ENCODE results near the gene DLG2. TPM values are rescaled to one million over a fixed set of nuclear protein-coding genes. Genes with fewer than 3 reads are reported as not detected.

Gene DLG2
- total RNA-seq, 1 donor from 2014 or later, result 1.8 TPM

- no peak overlapping the region for H3K4me2 ChIP-seq (ENCODE audit: low read length)
- peaks cover 27% of the 10 kb centered on the region for H4K20me1 ChIP-seq (ENCODE audit: insufficient read depth, low read length)
- H3K27me3 ChIP-seq (ENCODE audit: insufficient read depth, low read length), result no peaks in the 10 kb centered on the region
- H3K36me3 ChIP-seq (ENCODE audit: insufficient read depth, low read length), result no peaks in the 10 kb centered on the region
- H3K9ac ChIP-seq (ENCODE audit: low read length), result no peak overlapping the region
- Mint-ChIP-seq H3K4me3 (ENCODE audit: unreplicated experiment) (no peak overlapping the region), H3K9me3 (ENCODE audit: unreplicated experiment) (no peaks in the 10 kb centered on the region), H3K27ac (ENCODE audit: unreplicated experiment) (no peak overlapping the region), H3K27me3 (ENCODE audit: low read depth, unreplicated experiment) (no peaks in the 10 kb centered on the region), H3K36me3 (ENCODE audit: low read depth, unreplicated experiment) (peaks cover 2% of the 10 kb centered on the region), H3K4me1 (ENCODE audit: low read depth, unreplicated experiment) (no peaks in the 10 kb centered on the region)
- no peak for DNase-seq (ENCODE audit: low read depth)
- no peak for TF ChIP-seq EZH2 (IDR thresholded peaks at IDR 0.05; ENCODE audit: insufficient read depth, low read length)
- TF ChIP-seq CTCF (IDR thresholded peaks at IDR 0.05; ENCODE audit: insufficient read depth, low read depth, low read length), result no peak
- H3K4me1 ChIP-seq (ENCODE audit: insufficient read depth, low read length), result peaks cover 6% of the 10 kb centered on the region
- no peak overlapping the region for H3K4me3 ChIP-seq (ENCODE audit: insufficient read depth, low read depth, low read length)
- FAIRE-seq, result no peak
- H3K79me2 ChIP-seq (ENCODE audit: insufficient read depth, low read length), result peaks cover 32% of the 10 kb centered on the region
- H2AFZ ChIP-seq (ENCODE audit: low read depth, low read length), result no peak overlapping the region
- H3K9me3 ChIP-seq (ENCODE audit: insufficient read depth, low read depth, low read length), result no peaks in the 10 kb centered on the region
- no peak overlapping the region for H3K27ac ChIP-seq (ENCODE audit: low read depth, low read length)
Observed at GRCh38 chr11:85666687-85667086, 39.5 kb upstream of the DLG2 start.

GRCh38 chr11:85665733-85666132 lies 38.6 kb upstream of the DLG2 start:
- no peak overlapping the region for H3K9ac ChIP-seq (ENCODE audit: low read length)
- TF ChIP-seq EZH2 (IDR thresholded peaks at IDR 0.05; ENCODE audit: insufficient read depth, low read length) (no peak), CTCF (IDR thresholded peaks at IDR 0.05; ENCODE audit: insufficient read depth, low read depth, low read length) (no peak)
- no peak overlapping the region for H3K27ac ChIP-seq (ENCODE audit: low read depth, low read length)
- H3K36me3 Mint-ChIP-seq (ENCODE audit: low read depth, unreplicated experiment), result peaks cover 2% of the 10 kb centered on the region
- peak; percentile 38 for DNase-seq (ENCODE audit: low read depth)
- peak overlapping the region; percentile 98 for H3K4me2 ChIP-seq (ENCODE audit: low read length)
- no peaks in the 10 kb centered on the region for H3K27me3 Mint-ChIP-seq (ENCODE audit: low read depth, unreplicated experiment)
- peak overlapping the region; percentile 95 for H3K4me3 ChIP-seq (ENCODE audit: insufficient read depth, low read depth, low read length)
- H2AFZ ChIP-seq (ENCODE audit: low read depth, low read length), result peak overlapping the region; percentile 58
- H3K4me1 Mint-ChIP-seq (ENCODE audit: low read depth, unreplicated experiment), result peaks cover 4% of the 10 kb centered on the region
- FAIRE-seq, result no peak
- no peaks in the 10 kb centered on the region for H3K9me3 ChIP-seq (ENCODE audit: insufficient read depth, low read depth, low read length)
- H3K27me3 ChIP-seq (ENCODE audit: insufficient read depth, low read length), result no peaks in the 10 kb centered on the region
- H3K79me2 ChIP-seq (ENCODE audit: insufficient read depth, low read length), result peaks cover 42% of the 10 kb centered on the region
- H3K4me1 ChIP-seq (ENCODE audit: insufficient read depth, low read length), result peaks cover 12% of the 10 kb centered on the region
- H3K4me3 Mint-ChIP-seq (ENCODE audit: unreplicated experiment), result no peak overlapping the region
- H3K27ac Mint-ChIP-seq (ENCODE audit: unreplicated experiment), result peak overlapping the region; percentile 95
- H4K20me1 ChIP-seq (ENCODE audit: insufficient read depth, low read length), result peaks cover 36% of the 10 kb centered on the region
- no peaks in the 10 kb centered on the region for H3K9me3 Mint-ChIP-seq (ENCODE audit: unreplicated experiment)
- H3K36me3 ChIP-seq (ENCODE audit: insufficient read depth, low read length), result peaks cover 4% of the 10 kb centered on the region

GRCh38 chr11:85664615-85665481 lies 37.7 kb upstream of the DLG2 start, which contains the start of gene CREBZF:
Gene CREBZF, minus strand, starts transcription at chr11:85665129. Its CDS starts 254 bp downstream, at chr11:85664875.
- no peak for TF ChIP-seq EZH2 (IDR thresholded peaks at IDR 0.05; ENCODE audit: insufficient read depth, low read length)
- TF ChIP-seq CTCF (IDR thresholded peaks at IDR 0.05; ENCODE audit: insufficient read depth, low read depth, low read length), result no peak
- H3K4me1 Mint-ChIP-seq (ENCODE audit: low read depth, unreplicated experiment), result peaks cover 12% of the 10 kb centered on the region

More at GRCh38 chr11:85664615-85665481, 37.7 kb upstream of the DLG2 start, which contains the start of gene CREBZF:
- peak within 1 kb of the TSS; percentile 64 for H2AFZ ChIP-seq (ENCODE audit: low read depth, low read length)
- peaks cover 50% of the 10 kb centered on the region for H3K79me2 ChIP-seq (ENCODE audit: insufficient read depth, low read length)
- Mint-ChIP-seq H3K27ac (ENCODE audit: unreplicated experiment) (peak within 1 kb of the TSS; percentile 97), H3K9me3 (ENCODE audit: unreplicated experiment) (no peaks in the 10 kb centered on the region), H3K4me3 (ENCODE audit: unreplicated experiment) (peak within 1 kb of the TSS; percentile 99), H3K36me3 (ENCODE audit: low read depth, unreplicated experiment) (peaks cover 5% of the 10 kb centered on the region), H3K27me3 (ENCODE audit: low read depth, unreplicated experiment) (no peaks in the 10 kb centered on the region)
- peak within 1 kb of the TSS; percentile 97 for H3K9ac ChIP-seq (ENCODE audit: low read length)
- H3K9me3 ChIP-seq (ENCODE audit: insufficient read depth, low read depth, low read length), result no peaks in the 10 kb centered on the region
- peak; percentile 85 for DNase-seq (ENCODE audit: low read depth)
- peaks cover 43% of the 10 kb centered on the region for H4K20me1 ChIP-seq (ENCODE audit: insufficient read depth, low read length)
- H3K4me3 ChIP-seq (ENCODE audit: insufficient read depth, low read depth, low read length), result peak within 1 kb of the TSS; percentile 95
- H3K27me3 ChIP-seq (ENCODE audit: insufficient read depth, low read length), result no peaks in the 10 kb centered on the region
- H3K4me1 ChIP-seq (ENCODE audit: insufficient read depth, low read length), result peaks cover 12% of the 10 kb centered on the region
- FAIRE-seq, result no peak
- H3K27ac ChIP-seq (ENCODE audit: low read depth, low read length), result peak within 1 kb of the TSS; percentile 98
- H3K36me3 ChIP-seq (ENCODE audit: insufficient read depth, low read length), result peaks cover 6% of the 10 kb centered on the region
- peak within 1 kb of the TSS; percentile 98 for H3K4me2 ChIP-seq (ENCODE audit: low read length)
